ENCODE data around the gene LMNTD2.

Gene LMNTD2

DNA sequence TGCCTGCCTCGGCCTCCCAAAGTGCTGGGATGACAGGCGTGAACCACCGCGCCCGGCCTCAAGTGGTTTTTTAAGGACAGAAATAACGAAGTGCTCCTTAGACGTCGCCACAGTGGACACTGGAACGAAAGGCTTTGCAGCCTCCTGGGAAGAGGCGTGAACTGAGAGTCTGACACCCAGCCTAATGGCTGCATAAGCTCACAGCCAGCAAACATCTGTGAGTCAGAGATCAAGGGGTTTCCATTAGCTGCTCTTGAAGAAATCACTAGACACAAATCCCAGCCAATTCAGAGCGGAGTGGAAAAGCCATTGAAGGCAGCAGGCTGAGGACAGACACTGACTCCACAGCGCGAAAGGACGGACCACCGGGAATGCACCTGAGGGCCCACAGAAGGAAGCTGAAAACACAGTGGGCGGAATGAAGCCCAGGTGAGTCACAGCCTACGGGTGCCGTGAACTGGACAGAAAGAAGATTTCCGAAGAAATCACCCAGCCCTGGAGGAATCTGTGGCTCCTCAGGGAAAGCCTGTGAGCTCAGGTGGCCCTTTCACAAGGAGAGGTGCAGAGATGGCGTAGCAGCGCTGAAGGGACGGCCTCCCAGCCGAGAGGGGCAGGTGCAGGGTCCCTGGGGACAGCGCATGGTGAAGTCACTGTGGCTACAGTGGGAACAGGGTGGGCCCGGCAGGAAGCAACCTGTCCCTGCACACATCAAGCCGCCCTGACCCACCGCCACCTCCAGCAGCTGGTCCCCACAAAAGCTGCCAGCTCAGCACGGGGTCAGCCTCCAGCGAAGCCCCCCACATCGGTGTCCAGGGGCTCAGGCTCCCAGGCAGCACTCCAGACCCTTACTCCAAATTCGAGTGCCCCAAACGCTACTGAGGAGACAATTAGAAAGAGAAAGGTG lies 11.6 kb downstream of the LMNTD2 start:
- H3K27ac Mint-ChIP-seq = no peak overlapping the region
- no peaks in the 10 kb centered on the region for H3K36me3 Mint-ChIP-seq (ENCODE audit: low read depth)
- H3K4me1 Mint-ChIP-seq = peaks cover 7% of the 10 kb centered on the region
- peaks cover 6% of the 10 kb centered on the region for H3K27me3 Mint-ChIP-seq (ENCODE audit: low read depth, poor library complexity)
- DNase-seq = peak; percentile 3
- TF ChIP-seq CTCF (IDR thresholded peaks at IDR 0.05) = no peak
- no peak overlapping the region for H3K4me3 Mint-ChIP-seq
- no peaks in the 10 kb centered on the region for H3K9me3 Mint-ChIP-seq

DNA sequence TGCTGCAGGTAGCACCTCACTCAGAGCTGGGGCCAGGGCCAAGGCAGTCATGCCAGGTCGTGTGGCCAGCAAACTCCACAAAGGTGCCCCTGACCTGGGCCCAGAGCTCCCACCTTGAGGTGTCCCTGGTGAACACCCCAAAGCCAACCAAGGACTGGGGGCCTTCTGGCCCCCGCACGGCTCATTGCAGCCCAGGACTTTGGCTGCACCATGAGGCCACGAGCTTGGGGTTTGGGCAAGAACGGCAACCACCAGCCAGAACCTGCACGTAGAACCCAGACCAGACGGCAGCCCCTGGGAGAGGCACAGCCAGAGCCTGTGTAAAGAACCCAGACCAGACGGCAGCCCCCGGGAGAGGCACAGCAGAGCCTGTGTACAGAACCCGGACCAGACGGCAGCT lies 15.4 kb downstream of the LMNTD2 start:
- H3K4me3 Mint-ChIP-seq = no peak overlapping the region
- H3K36me3 Mint-ChIP-seq (ENCODE audit: low read depth) = peaks cover 5% of the 10 kb centered on the region
- no peak for TF ChIP-seq CTCF (IDR thresholded peaks at IDR 0.05)
- no peak overlapping the region for H3K27ac Mint-ChIP-seq
- DNase-seq = no peak
- H3K27me3 Mint-ChIP-seq (ENCODE audit: low read depth, poor library complexity) = peaks cover 6% of the 10 kb centered on the region
- no peaks in the 10 kb centered on the region for H3K9me3 Mint-ChIP-seq
- H3K4me1 Mint-ChIP-seq = peaks cover 5% of the 10 kb centered on the region

- Mint-ChIP-seq H3K4me3 (no peak overlapping the region), H3K4me1 (peaks cover 7% of the 10 kb centered on the region), H3K36me3 (ENCODE audit: low read depth) (peaks cover 5% of the 10 kb centered on the region), H3K9me3 (no peaks in the 10 kb centered on the region), H3K27ac (no peak overlapping the region), H3K27me3 (ENCODE audit: low read depth, poor library complexity) (peaks cover 6% of the 10 kb centered on the region)
- DNase-seq = no peak
- TF ChIP-seq CTCF (IDR thresholded peaks at IDR 0.05) = no peak
These were observed 15.7 kb downstream of the LMNTD2 start for GRCh38 chr11:544817-545166.

DNA sequence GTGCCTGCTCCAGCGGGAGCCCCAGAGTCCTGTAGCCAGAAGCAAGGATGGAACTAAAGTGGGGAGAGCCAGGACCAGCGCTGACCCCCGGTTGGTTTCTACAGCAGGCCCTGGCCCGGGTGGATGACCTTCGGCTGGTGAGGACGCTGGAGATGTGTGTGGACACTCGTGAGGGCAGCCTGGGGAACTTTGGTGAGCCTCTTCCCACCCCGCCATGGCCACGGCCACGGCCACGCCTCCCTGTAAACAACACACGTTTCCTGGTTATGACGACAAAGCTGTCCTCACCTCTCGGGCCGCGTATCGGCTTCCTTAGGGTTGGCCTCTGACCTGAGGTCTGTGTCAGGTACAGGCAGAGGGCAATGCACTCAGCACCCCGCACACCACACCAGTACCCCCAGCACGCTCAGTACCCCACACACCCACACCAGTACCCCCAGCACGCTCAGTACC lies 19.1 kb downstream of the LMNTD2 start:
- DNase-seq = peak; percentile 5
- Mint-ChIP-seq H3K27ac (no peak overlapping the region), H3K4me1 (peaks cover 26% of the 10 kb centered on the region), H3K4me3 (no peak overlapping the region), H3K36me3 (ENCODE audit: low read depth) (peaks cover 5% of the 10 kb centered on the region), H3K9me3 (no peaks in the 10 kb centered on the region), H3K27me3 (ENCODE audit: low read depth, poor library complexity) (peaks cover 26% of the 10 kb centered on the region)
- no peak for TF ChIP-seq CTCF (IDR thresholded peaks at IDR 0.05)

DNA sequence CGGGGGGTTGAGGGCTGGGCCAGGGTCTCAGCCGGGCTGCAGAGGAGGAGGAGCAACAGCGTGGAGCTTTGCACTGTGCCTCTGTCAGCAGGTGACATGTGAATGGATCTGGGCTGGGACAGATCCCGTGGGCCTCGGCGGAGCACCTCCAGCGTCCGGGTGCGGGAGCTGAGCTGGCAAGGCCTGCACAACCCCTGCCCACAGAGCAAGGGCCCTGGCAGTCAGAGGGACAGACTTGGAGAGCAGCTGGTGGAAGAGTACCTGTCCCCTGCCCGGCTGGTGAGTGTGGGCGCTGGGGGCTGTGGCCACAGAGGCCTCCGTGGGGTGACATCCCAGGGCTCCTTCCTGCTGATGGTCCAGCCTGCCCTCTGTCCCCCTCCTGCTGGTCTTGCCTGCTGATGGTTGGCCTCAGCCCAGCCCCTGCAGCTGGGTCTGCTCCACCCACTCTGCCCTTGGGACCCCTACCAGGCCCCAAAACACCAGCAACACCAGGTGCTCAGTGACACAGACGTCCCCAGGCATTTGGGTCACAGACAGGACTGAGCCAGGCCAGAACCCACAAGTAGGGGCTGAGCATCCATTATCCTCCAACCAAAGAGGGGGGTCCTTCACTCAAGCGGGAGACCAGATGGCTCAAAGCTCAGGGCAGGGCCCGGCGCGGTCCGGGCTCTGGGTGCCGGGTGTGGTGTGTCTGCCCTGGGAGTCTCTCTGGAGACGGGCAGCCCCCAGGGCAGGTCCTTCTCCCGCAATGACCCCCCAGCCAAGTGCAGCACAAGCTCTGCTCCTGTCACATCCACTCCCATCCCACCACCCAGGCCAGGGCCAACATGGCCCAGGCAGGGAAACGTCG lies 19.7 kb downstream of the LMNTD2 start:
- peak; percentile 8 for DNase-seq
- H3K36me3 Mint-ChIP-seq (ENCODE audit: low read depth) = peaks cover 5% of the 10 kb centered on the region
- H3K27ac Mint-ChIP-seq = no peak overlapping the region
- TF ChIP-seq CTCF (IDR thresholded peaks at IDR 0.05) = no peak
- peaks cover 30% of the 10 kb centered on the region for H3K27me3 Mint-ChIP-seq (ENCODE audit: low read depth, poor library complexity)
- peaks cover 26% of the 10 kb centered on the region for H3K4me1 Mint-ChIP-seq
- H3K4me3 Mint-ChIP-seq = no peak overlapping the region
- no peaks in the 10 kb centered on the region for H3K9me3 Mint-ChIP-seq
